SH-SY5Y (cell line): ENCODE data around the gene PLEKHA6.

ENCODE experiments used
- GATA2 ChIP-seq: IDR thresholded peaks from 2 replicates; pipeline ENCODE4 v1.6.1; 2011; ENCODE audit warnings: mild to moderate bottlenecking, low read depth, low read length
- GATA3 ChIP-seq: IDR thresholded peaks from 2 replicates; pipeline ENCODE4 v1.6.1; 2011; ENCODE audit warnings: low read depth, mild to moderate bottlenecking, low read length, moderate library complexity

- TF ChIP-seq GATA2: no peak
- TF ChIP-seq GATA3: no peak
Observed at GRCh38 chr1:204363335-204364114, 3.8 kb upstream of the PLEKHA6 start.
